Trophoblast cell (in vitro differentiated cells and primary cell): ENCODE results near the gene COBL.

Experiments
- DNase-seq, 2 donors: peaks; one replicate each; pipeline ENCODE4 v3.0.0-alpha.2; 2016
- H2AFZ ChIP-seq: 2 replicates; pipeline ENCODE4 v1.6.1; 2013; ENCODE audit warnings: low read length, moderate library complexity, mild to moderate bottlenecking; ENCODE audit not compliant: insufficient read depth, poor library complexity
- H2AK5ac ChIP-seq: 2 replicates; pipeline ENCODE4 v1.6.1; 2013; ENCODE audit warnings: mild to moderate bottlenecking, low read length
- H2BK120ac ChIP-seq: 2 replicates; pipeline ENCODE4 v1.6.1; 2013; ENCODE audit warnings: low read length, mild to moderate bottlenecking, moderate library complexity; ENCODE audit not compliant: insufficient read depth, poor library complexity
- H2BK12ac ChIP-seq: 2 replicates; pipeline ENCODE4 v1.6.1; 2013; ENCODE audit warnings: mild to moderate bottlenecking, low read length, moderate library complexity
- H2BK5ac ChIP-seq: 2 replicates; pipeline ENCODE4 v1.6.1; 2013; ENCODE audit warnings: low read length, low read depth, moderate library complexity, mild to moderate bottlenecking; ENCODE audit not compliant: poor library complexity
- H3K14ac ChIP-seq: 2 replicates; pipeline ENCODE4 v1.6.1; 2013; ENCODE audit warnings: mild to moderate bottlenecking, low read length
- H3K18ac ChIP-seq: 2 replicates; pipeline ENCODE4 v1.6.1; 2013; ENCODE audit warnings: mild to moderate bottlenecking, low read length
- H3K23ac ChIP-seq: 2 replicates; pipeline ENCODE4 v1.6.1; 2013; ENCODE audit warnings: low read length
- H3K27ac ChIP-seq: 2 replicates; pipeline ENCODE4 v1.5.1; 2013; ENCODE audit warnings: low read depth, mild to moderate bottlenecking, inconsistent platforms, low read length, moderate library complexity
- H3K27me3 ChIP-seq: 2 replicates; pipeline ENCODE4 v1.6.1; 2013; ENCODE audit warnings: inconsistent platforms, mild to moderate bottlenecking, low read length, moderate library complexity; ENCODE audit not compliant: insufficient read depth
- H3K36me3 ChIP-seq, 2 experiments: 1 replicate in 1 of 2; 2 replicates in 1 of 2; pipeline ENCODE4 v1.6.1; 2013; ENCODE audit warnings: low read length in 2 of 2, mild to moderate bottlenecking in 2 of 2, moderate library complexity in 1 of 2; ENCODE audit not compliant: insufficient read depth in 2 of 2, control insufficient read depth in 1 of 2
- H3K4ac ChIP-seq: 2 replicates; pipeline ENCODE4 v1.6.1; 2013; ENCODE audit warnings: low read depth, mild to moderate bottlenecking, low read length, moderate library complexity
- H3K4me1 ChIP-seq, 2 experiments: 1 replicate in 1 of 2; 2 replicates in 1 of 2; pipeline ENCODE4 v1.6.1; 2013; ENCODE audit warnings: low read length in 2 of 2, mild to moderate bottlenecking in 2 of 2, moderate library complexity in 1 of 2; ENCODE audit not compliant: insufficient read depth in 2 of 2, control insufficient read depth in 1 of 2
- H3K4me2 ChIP-seq: 2 replicates; pipeline ENCODE4 v1.6.1; 2013; ENCODE audit warnings: inconsistent platforms, mild to moderate bottlenecking, low read length, moderate library complexity
- H3K4me3 ChIP-seq: 2 replicates; pipeline ENCODE4 v1.5.1; 2013; ENCODE audit warnings: mild to moderate bottlenecking, low read depth, low read length, inconsistent platforms
- H3K79me1 ChIP-seq: one replicate; pipeline ENCODE4 v1.6.1; 2013; ENCODE audit warnings: low read length
- H3K79me2 ChIP-seq: 2 replicates; pipeline ENCODE4 v1.6.1; 2013; ENCODE audit warnings: low read length, mild to moderate bottlenecking; ENCODE audit not compliant: control insufficient read depth, insufficient read depth, poor library complexity
- H3K9ac ChIP-seq: 2 replicates; pipeline ENCODE4 v1.6.1; 2013; ENCODE audit warnings: mild to moderate bottlenecking, low read length
- H3K9me3 ChIP-seq: 2 replicates; pipeline ENCODE4 v1.6.1; 2013; ENCODE audit warnings: low read depth, mild to moderate bottlenecking, control low read depth, inconsistent platforms, low read length; ENCODE audit not compliant: insufficient read depth
- H4K12ac ChIP-seq: 2 replicates; pipeline ENCODE4 v1.6.1; 2013; ENCODE audit warnings: low read depth, mild to moderate bottlenecking, low read length, moderate library complexity
- H4K8ac ChIP-seq: 2 replicates; pipeline ENCODE4 v1.6.1; 2013; ENCODE audit warnings: low read depth, mild to moderate bottlenecking, low read length, moderate library complexity
- H4K91ac ChIP-seq: one replicate; pipeline ENCODE4 v1.6.1; 2013; ENCODE audit warnings: low read depth, mild to moderate bottlenecking, low read length, moderate library complexity
- WGBS: extraction: QIAGEN DNeasy Blood & Tissue Kit; methylation state at CpG from one replicate; pipeline ENCODE4 v1.1.7; 2013; ENCODE audit warnings: missing lambda C conversion rate; ENCODE audit not compliant: insufficient read length, insufficient coverage; ENCODE audit errors: extremely low coverage; 5-methylcytosine and 5-hydroxymethylcytosine counted together

COBL gene

GRCh38 chr7:51079494-51079893 is 237.1 kb downstream of the COBL start:
- Histone ChIP-seq H3K36me3 (no peaks in the 10 kb centered on the region), H2BK120ac (no peak overlapping the region), H2BK12ac (no peak overlapping the region), H2BK5ac (no peak overlapping the region), H4K91ac (no peak overlapping the region), H3K9me3 (no peaks in the 10 kb centered on the region), H3K9ac (no peak overlapping the region), H4K8ac (no peak overlapping the region), H4K12ac (no peak overlapping the region), H3K4ac (no peak overlapping the region), H2AK5ac (no peak overlapping the region), H3K18ac (no peak overlapping the region), H3K4me2 (no peak overlapping the region), H3K4me1 (no peaks in the 10 kb centered on the region), H3K79me1 (no peaks in the 10 kb centered on the region), H2AFZ (no peak overlapping the region), H3K23ac (no peak overlapping the region), H3K14ac (no peak overlapping the region), H3K27ac (no peak overlapping the region), H3K4me3 (no peak overlapping the region), H3K27me3 (no peaks in the 10 kb centered on the region), H3K79me2 (no peaks in the 10 kb centered on the region)
- DNase-seq = no peak
- no CpG with 5 or more reads among the region's 4 CpGs for WGBS

- no peak overlapping the region for H3K9ac ChIP-seq
- H3K14ac ChIP-seq = no peak overlapping the region
- H3K27ac ChIP-seq = no peak overlapping the region
- H3K4me2 ChIP-seq = no peak overlapping the region
- no peaks in the 10 kb centered on the region for H3K27me3 ChIP-seq
- H3K23ac ChIP-seq = no peak overlapping the region
- no peak overlapping the region for H4K91ac ChIP-seq
- H3K4me3 ChIP-seq = no peak overlapping the region
- no peak overlapping the region for H2BK120ac ChIP-seq
- no peaks in the 10 kb centered on the region for H3K4me1 ChIP-seq
- H4K8ac ChIP-seq = no peak overlapping the region
- DNase-seq = no peak
- no peaks in the 10 kb centered on the region for H3K79me2 ChIP-seq
- no peak overlapping the region for H2BK12ac ChIP-seq
- H3K79me1 ChIP-seq = no peaks in the 10 kb centered on the region
- no peaks in the 10 kb centered on the region for H3K36me3 ChIP-seq
- H3K18ac ChIP-seq = no peak overlapping the region
- H2BK5ac ChIP-seq = no peak overlapping the region
- no CpG with 5 or more reads among the region's 5 CpGs for WGBS
- no peaks in the 10 kb centered on the region for H3K9me3 ChIP-seq
- H4K12ac ChIP-seq = no peak overlapping the region
- H2AK5ac ChIP-seq = no peak overlapping the region
- no peak overlapping the region for H3K4ac ChIP-seq
- H2AFZ ChIP-seq = no peak overlapping the region
These were observed 238.0 kb downstream of the COBL start for GRCh38 chr7:51078653-51079052.

- no peak overlapping the region for H3K18ac ChIP-seq
- no peak overlapping the region for H2BK5ac ChIP-seq
- H3K27ac ChIP-seq = no peak overlapping the region
- no peak overlapping the region for H3K4ac ChIP-seq
- H3K79me1 ChIP-seq = no peaks in the 10 kb centered on the region
- no peak overlapping the region for H4K8ac ChIP-seq
- no peak overlapping the region for H2BK120ac ChIP-seq
- H4K12ac ChIP-seq = no peak overlapping the region
- peak overlapping the region; percentile 25 for H3K9ac ChIP-seq
- no peak overlapping the region for H3K23ac ChIP-seq
- DNase-seq = no peak
- no peak overlapping the region for H4K91ac ChIP-seq
- H3K14ac ChIP-seq = no peak overlapping the region
- H2AFZ ChIP-seq = no peak overlapping the region
- H3K4me2 ChIP-seq = no peak overlapping the region
- H2AK5ac ChIP-seq = no peak overlapping the region
- no CpG with 5 or more reads among the region's 3 CpGs for WGBS
- H3K9me3 ChIP-seq = no peaks in the 10 kb centered on the region
- H3K36me3 ChIP-seq = no peaks in the 10 kb centered on the region
- no peaks in the 10 kb centered on the region for H3K4me1 ChIP-seq
- no peak overlapping the region for H2BK12ac ChIP-seq
- no peaks in the 10 kb centered on the region for H3K79me2 ChIP-seq
- no peaks in the 10 kb centered on the region for H3K27me3 ChIP-seq
- H3K4me3 ChIP-seq = no peak overlapping the region
These were observed 238.6 kb downstream of the COBL start for GRCh38 chr7:51077987-51078370.

GRCh38 chr7:51077316-51077986 is 239.2 kb downstream of the COBL start:
- Histone ChIP-seq H3K27me3 (no peaks in the 10 kb centered on the region), H3K79me1 (no peaks in the 10 kb centered on the region), H3K9me3 (no peaks in the 10 kb centered on the region), H2BK120ac (no peak overlapping the region), H3K18ac (no peak overlapping the region), H3K23ac (no peak overlapping the region), H4K91ac (no peak overlapping the region), H3K14ac (no peak overlapping the region), H3K79me2 (no peaks in the 10 kb centered on the region), H2AFZ (no peak overlapping the region), H3K4me3 (no peak overlapping the region), H2AK5ac (no peak overlapping the region), H3K4me2 (no peak overlapping the region), H3K9ac (peak overlapping the region; percentile 25), H2BK12ac (no peak overlapping the region), H3K36me3 (no peaks in the 10 kb centered on the region), H3K4me1 (no peaks in the 10 kb centered on the region), H3K27ac (no peak overlapping the region), H4K8ac (no peak overlapping the region), H3K4ac (no peak overlapping the region), H4K12ac (no peak overlapping the region), H2BK5ac (no peak overlapping the region)
- no peak for DNase-seq
- no CpG with 5 or more reads among the region's 3 CpGs for WGBS
